Neural cell (in vitro differentiated cells): Measurements from ENCODE around the gene LCT.

ENCODE experiments used
- CTCF ChIP-seq: fragments of 450-650 bp; IDR thresholded peaks from 2 replicates; pipeline ENCODE4 v1.5.1; 2014; ENCODE audit warnings: antibody characterized with exemption, mild to moderate bottlenecking, moderate library complexity; ENCODE audit not compliant: poor library complexity, severe bottlenecking
- EP300 ChIP-seq: fragments of 450-650 bp; conservative IDR thresholded peaks from 2 replicates; pipeline ENCODE4 v1.6.1; 2014; ENCODE audit warnings: antibody characterized with exemption, mild to moderate bottlenecking, moderate library complexity; ENCODE audit not compliant: poor library complexity, severe bottlenecking
- EZH2 ChIP-seq: fragments of 200-600, 300-800 bp; shearing (Covaris generic), sonication (generic); IDR thresholded peaks from 2 replicates; pipeline ENCODE4 v1.6.1; 2014; ENCODE audit warnings: antibody characterized with exemption, low read length, borderline replicate concordance, mild to moderate bottlenecking; ENCODE audit not compliant: insufficient read depth, poor library complexity, severe bottlenecking
- MXI1 ChIP-seq: fragments of 450-650 bp; conservative IDR thresholded peaks from 2 replicates; pipeline ENCODE4 v1.6.1; 2014; ENCODE audit warnings: antibody characterized with exemption, mild to moderate bottlenecking; ENCODE audit not compliant: poor library complexity, severe bottlenecking
- POLR2AphosphoS5 ChIP-seq: IDR thresholded peaks from 2 replicates; pipeline ENCODE4 v1.6.1; 2012
- RAD21 ChIP-seq: fragments of 450-650 bp; conservative IDR thresholded peaks from 2 replicates; pipeline ENCODE4 v1.6.1; 2014; ENCODE audit warnings: antibody characterized with exemption, mild to moderate bottlenecking, moderate library complexity
- REST ChIP-seq: IDR thresholded peaks from 2 replicates; pipeline ENCODE4 v1.6.1; 2012; ENCODE audit warnings: borderline replicate concordance
- SMC3 ChIP-seq: fragments of 450-650 bp; conservative IDR thresholded peaks from 2 replicates; pipeline ENCODE4 v1.6.1; 2014; ENCODE audit warnings: antibody characterized with exemption, mild to moderate bottlenecking, moderate library complexity; ENCODE audit not compliant: poor library complexity
- TAF1 ChIP-seq: IDR thresholded peaks from 2 replicates; pipeline ENCODE4 v1.6.1; 2012; ENCODE audit warnings: low read depth

GRCh38 chr2:135875491-135876065, 38.6 kb upstream of the LCT start:
- TF ChIP-seq RAD21 (no peak), CTCF (no peak), POLR2AphosphoS5 (no peak), REST (no peak), EZH2 (no peak), SMC3 (no peak), MXI1 (no peak), TAF1 (no peak), EP300 (no peak)
